DND-41 (cell line): ENCODE results near the gene RARB.

Source experiments
- EZH2 ChIP-seq: IDR thresholded peaks from 3 replicates; pipeline ENCODE4 v1.6.1; 2012; ENCODE audit warnings: borderline replicate concordance, low read depth, mild to moderate bottlenecking, moderate library complexity, low read length, inconsistent platforms; ENCODE audit not compliant: severe bottlenecking
- TF ChIP-seq, protein P1 (sequence below): IDR thresholded peaks from 2 replicates; pipeline ENCODE4 v1.5.1; 2012; ENCODE audit warnings: borderline replicate concordance, low read length, moderate library complexity, mild to moderate bottlenecking; ENCODE audit not compliant: poor library complexity, severe bottlenecking; ENCODE audit errors: extremely low read depth

DNA sequence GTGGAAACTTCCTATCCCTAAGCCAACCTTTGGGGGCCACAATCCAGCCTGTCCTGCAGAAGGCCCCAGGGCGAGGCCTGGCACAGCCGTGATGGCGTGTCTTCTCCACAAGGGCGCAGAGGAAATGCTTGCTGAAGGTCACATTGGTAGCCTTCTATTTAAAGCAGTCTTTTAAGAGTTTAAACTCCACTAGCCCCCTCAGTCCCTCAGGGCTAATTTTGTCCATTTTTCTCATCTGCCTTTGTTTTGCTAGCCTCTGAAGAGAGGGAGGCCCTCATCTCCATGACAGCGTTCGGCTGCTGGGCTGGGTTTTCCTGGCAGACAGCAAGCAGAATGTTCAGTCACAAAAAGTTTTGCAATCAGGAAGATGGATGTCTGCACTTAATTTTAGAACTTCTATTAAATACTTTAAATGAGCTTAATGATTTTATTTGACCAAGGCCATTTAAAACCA, 40.8 kb downstream of the RARB start:
- TF ChIP-seq, protein P1, sequence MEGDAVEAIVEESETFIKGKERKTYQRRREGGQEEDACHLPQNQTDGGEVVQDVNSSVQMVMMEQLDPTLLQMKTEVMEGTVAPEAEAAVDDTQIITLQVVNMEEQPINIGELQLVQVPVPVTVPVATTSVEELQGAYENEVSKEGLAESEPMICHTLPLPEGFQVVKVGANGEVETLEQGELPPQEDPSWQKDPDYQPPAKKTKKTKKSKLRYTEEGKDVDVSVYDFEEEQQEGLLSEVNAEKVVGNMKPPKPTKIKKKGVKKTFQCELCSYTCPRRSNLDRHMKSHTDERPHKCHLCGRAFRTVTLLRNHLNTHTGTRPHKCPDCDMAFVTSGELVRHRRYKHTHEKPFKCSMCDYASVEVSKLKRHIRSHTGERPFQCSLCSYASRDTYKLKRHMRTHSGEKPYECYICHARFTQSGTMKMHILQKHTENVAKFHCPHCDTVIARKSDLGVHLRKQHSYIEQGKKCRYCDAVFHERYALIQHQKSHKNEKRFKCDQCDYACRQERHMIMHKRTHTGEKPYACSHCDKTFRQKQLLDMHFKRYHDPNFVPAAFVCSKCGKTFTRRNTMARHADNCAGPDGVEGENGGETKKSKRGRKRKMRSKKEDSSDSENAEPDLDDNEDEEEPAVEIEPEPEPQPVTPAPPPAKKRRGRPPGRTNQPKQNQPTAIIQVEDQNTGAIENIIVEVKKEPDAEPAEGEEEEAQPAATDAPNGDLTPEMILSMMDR: no peak
- TF ChIP-seq EZH2: no peak
